GM19193 (cell line): Measurements from ENCODE around the gene MKX.

Source experiments
- POLR2A ChIP-seq: IDR thresholded peaks from 4 replicates; pipeline ENCODE4 v1.6.1; 2011; ENCODE audit not compliant: insufficient read depth, insufficient read length; ENCODE audit errors: extremely low read depth

The MKX gene, protein sequence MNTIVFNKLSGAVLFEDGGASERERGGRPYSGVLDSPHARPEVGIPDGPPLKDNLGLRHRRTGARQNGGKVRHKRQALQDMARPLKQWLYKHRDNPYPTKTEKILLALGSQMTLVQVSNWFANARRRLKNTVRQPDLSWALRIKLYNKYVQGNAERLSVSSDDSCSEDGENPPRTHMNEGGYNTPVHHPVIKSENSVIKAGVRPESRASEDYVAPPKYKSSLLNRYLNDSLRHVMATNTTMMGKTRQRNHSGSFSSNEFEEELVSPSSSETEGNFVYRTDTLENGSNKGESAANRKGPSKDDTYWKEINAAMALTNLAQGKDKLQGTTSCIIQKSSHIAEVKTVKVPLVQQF

DNA sequence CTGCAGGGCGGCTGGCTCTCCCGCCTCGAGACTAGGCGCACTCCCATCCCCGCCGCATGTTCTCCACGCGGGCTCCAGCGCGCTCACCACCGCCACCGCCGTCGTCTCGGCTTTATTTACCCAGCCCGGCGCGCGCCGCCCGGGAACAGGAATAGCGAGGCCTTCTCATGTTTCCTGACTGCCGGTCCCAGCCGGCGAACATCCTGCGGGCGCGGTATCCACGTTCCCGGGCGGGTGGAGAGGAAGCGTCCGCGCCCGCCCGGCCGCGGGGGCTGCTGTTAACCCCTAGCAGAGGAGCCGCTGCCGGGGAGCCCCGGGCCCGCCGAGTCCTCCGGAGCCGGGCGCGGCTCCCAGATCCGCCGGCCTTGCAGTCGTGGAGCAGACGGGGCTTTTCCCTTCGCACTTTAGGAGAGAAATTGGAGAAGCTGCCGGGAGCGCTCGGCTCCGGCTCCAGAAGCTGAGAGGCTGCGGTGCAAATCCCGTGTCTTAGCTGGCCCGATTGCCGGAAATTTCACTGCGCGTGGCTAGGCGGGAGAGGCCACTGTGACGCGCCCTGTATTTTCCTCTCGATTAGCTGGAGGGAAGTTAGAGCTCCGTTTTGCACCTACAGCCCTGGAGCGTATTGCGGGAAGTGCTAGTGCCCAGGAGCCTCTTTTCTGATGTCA, at the start of gene MKX:
Gene MKX, minus strand, starts transcription at position 88 of the 665 bp plus-strand sequence. CDS start 2,404 bp downstream, outside the sequence.
- no peak for TF ChIP-seq POLR2A

DNA sequence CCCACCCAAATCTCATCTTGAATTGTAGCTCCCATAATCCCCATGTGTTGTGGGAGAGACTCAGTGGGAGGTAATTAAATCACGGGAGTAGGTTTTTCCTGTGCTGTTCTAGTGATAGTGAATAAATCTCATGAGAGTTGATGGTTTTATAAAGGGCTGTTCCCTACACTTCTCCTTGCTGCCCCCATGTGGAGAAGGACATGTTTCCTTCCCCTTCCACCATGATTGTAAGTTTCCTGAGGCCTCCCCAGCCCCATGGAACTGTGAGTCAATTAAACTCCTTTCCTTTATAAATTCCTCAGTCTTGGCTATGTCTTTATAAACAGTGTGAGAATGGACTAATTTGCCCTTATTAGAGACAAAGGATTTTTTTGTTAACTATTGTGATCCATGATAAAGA, 48.5 kb upstream of the MKX start:
- TF ChIP-seq POLR2A: no peak

GRCh38 chr10:27792216-27792615, 46.6 kb upstream of the MKX start:
- no peak for TF ChIP-seq POLR2A

DNA sequence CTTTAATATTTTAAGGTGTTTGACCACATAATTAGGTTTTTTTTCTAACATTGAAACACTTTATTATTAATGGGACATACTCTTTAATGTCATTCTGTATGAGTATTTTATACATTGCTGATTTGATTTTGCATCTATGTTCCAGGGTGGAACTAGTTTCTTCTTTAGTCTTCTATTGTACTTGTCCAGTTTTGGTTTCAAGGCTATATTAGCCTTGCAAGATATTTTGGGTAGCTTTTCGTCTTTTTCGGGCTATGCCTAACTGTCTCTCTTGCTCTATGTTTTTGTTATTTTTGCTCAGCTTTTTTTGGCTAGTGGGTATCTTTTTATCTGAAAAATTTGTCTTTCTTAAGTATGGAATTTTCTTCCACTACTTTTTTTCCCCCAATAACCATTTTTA, 38.7 kb upstream of the MKX start:
- no peak for TF ChIP-seq POLR2A

GRCh38 chr10:27783660-27784059, 38.0 kb upstream of the MKX start:
- TF ChIP-seq POLR2A: no peak

GRCh38 chr10:27779462-27780015, 33.9 kb upstream of the MKX start:
- no peak for TF ChIP-seq POLR2A

DNA sequence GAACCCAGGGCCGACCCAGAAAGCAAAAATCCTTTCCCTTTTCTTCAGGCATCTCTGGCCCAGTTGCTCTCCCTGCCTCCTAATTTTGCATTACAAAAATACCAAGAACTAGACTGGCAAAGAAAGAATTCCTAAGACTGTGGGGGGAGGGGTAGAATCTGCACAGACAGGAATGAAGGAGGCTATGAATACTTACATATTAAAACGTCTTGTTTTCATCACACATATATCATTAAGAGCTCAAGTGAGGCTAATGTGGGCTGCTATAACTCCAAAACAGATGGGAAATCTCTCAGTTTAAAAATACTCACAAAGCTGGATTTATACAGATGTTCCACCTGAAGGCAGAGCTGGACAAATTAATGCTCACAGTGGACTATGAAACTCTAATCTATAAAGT, 29.2 kb upstream of the MKX start:
- no peak for TF ChIP-seq POLR2A

- no peak for TF ChIP-seq POLR2A
Measured at GRCh38 chr10:27771231-27771630, 25.6 kb upstream of the MKX start.

DNA sequence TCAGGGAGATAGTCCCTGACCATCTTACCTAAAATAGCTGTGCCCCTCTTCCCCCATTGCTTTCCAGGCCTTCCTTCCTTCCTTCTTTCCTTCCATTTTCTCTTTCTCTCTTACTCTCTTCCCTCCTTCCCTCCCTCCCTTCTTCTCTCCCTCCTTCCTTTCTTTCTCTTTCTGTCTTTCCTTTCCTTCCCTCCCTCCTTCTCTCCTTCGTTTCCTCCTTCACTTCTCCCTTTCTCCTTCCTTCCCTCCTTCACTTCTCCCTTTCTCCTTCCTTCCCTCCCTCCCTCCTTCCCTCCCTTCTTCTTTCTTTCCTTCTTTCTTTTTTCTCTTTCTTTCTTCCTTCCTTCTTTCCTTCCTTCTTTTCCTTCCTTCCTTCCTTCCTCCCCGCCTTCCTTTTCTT, 24.6 kb upstream of the MKX start:
- no peak for TF ChIP-seq POLR2A

GRCh38 chr10:27760867-27761266, 15.2 kb upstream of the MKX start:
- no peak for TF ChIP-seq POLR2A

- no peak for TF ChIP-seq POLR2A
Measured at GRCh38 chr10:27759483-27760272, 14.1 kb upstream of the MKX start.

GRCh38 chr10:27752673-27753237, 7.1 kb upstream of the MKX start:
- no peak for TF ChIP-seq POLR2A

DNA sequence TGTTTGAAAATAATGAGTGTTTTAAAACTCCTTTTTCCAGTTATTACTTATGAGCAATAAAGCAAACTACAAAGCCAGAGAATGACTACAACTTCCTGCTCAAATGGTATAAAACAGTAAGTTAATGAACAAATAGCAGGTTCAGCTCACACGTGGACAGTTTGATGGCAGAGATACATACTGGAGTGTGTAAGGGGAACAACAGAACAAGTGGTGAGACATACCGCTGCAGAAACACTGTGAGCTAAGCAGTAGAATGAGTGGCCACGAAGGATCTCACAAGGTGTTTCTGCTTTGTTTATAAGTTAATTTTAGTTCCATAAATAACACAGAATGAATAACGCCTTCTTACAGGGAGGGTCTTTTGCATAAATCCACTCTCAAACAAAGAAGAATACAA, 3.0 kb upstream of the MKX start:
- TF ChIP-seq POLR2A: no peak

GRCh38 chr10:27747096-27747451, 1.5 kb upstream of the MKX start:
- TF ChIP-seq POLR2A: no peak
